Measurements from ENCODE around the gene ZNF446.
"Not testable (repeated sequence)": the region's sequence is repeated elsewhere in the genome, so short reads cannot be mapped to it uniquely, and the experiment has no call there.

Gene ZNF446

DNA sequence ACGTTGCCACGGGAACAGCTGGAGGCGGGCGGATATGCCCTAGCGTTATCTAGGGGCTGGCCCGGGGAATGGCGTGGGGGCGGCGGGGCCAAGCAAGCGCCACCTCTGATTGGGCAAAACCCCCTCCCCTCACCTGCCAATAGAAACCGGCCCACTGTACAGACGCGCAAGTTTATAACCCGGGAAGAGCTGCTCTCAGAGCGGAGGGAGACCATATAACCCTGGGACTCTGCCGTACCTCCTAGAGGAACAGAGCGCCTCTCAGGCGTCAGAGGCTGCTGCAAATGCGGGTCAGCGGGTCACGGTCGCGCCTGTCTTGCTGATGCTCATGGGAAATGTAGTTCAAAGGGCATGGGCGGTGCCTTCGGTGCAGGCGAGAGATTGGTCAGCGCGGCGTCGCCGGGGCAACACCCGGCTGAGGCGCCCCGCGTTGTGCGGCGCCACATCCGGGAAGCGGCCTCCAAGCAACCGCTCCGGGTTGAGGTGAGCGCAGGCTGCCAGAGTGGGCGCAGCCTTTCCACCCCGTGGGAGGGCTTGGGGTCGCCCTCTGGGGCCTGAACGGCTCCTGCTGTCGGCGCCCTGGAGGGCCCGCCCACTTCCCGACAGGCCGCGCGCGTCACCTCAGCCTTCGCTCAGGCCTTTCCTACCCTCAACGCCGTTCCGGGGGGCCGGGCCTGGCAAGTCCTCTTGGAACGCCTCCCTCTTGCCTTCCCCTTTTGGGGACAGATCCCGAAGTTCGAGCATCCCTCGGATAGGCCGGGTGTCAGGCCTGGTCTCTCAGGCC is at the start of gene ZNF446:
ZNF446 (plus strand) TSS at position 639 of the 784 bp plus-strand sequence. CDS start 867 bp downstream, outside the sequence.
- peak; percentile 97 for DNase-seq (ENCODE audit: low spot score)

DNA sequence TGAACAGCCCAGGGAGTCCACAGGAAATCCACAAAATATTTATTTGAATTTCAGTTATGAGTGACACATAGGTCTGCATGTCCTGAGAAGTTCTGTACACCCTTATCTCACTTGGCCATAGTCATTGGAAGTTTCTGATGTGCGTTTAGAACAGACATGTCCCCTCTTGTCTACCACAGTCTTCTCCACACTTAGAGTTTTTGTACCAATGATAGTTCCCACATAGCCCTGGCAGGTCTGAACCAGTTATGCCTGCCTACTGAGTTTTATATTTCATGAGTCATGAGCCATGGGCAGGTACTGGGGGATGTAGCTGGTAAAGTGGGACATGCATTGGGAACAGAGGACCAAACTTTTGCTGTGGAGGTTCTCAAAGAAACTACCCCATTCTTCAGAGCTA is 47.5 kb upstream of the ZNF446 start:
- DNase-seq (ENCODE audit: low spot score): no peak

- DNase-seq (ENCODE audit: low spot score): no peak
Observed at GRCh38 chr19:58429745-58430144, 46.4 kb upstream of the ZNF446 start.

GRCh38 chr19:58434217-58434616 is 41.9 kb upstream of the ZNF446 start:
- no peak for DNase-seq (ENCODE audit: low spot score)

DNA sequence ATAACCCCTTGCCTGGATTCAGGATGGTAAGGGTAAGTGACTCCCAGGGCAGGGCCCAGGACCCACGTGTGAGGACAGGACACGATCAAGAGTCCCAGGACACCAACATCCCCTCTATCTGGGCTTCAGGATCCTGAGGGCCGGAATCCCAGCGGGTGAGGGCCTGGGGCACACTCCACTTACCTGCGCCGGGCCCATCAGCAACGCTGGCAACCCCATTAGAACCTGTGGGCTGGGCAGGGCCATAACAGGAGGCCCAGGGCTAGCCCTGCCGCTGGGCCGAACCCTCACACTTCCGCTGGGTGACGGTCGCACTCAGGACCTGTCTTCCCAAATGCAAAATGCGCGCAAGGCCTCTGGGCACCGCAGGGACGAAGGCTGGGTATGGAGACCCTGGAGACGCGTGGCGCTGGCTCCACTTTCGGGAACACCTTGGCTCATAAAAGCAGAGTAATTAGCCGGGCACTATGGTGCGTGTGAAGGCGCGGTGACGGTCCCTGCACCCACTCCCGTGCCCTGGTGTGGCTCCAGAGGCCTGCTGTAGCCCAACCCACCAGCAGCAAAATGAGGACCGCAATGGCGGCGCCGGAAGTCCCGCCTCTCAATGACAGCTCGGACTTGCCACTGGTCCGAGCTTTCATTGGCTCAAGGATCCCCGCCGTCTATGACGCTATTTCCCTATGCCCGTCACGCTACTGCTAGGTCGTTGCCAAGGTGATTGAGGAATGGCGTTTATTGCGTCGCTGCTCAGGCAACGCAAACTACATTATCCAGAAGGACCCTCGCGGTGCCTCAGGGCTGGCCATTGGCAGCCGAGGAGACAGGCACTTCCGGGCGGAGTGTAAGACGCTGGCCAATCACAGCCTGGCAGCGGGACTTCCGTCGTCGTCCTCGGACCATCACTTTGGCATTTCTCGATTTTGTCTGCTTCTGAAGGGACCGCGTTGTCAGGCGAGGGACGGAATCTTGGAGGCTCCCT is 36.3 kb upstream of the ZNF446 start, which contains the start of gene ZNF132:
ZNF132 (minus strand) TSS at position 578 of the 979 bp plus-strand sequence; CDS start at position 246, 332 bp downstream.
- DNase-seq (ENCODE audit: low spot score): peak; percentile 100

DNA sequence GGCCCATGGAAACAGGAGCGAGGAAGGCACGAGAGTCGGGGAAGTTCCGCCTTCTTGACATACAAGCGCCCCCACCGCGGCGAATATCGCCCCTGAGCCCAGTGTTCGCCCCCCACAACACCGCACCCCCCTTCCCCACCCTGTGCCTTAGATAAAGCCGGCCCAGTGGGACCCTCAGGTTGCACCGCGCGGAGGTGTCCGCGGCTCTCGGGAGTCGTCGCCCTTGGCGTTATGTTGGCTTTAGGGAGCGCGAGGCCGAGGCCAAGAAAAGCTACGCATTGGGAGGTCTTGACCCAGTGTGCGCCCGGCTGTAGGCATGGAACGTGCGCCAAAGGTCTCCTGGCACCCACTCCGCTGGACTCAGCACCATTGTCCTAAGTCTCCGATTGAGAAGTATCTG is 35.6 kb upstream of the ZNF446 start:
- DNase-seq (ENCODE audit: low spot score): no peak

GRCh38 chr19:58442986-58443385 is 33.2 kb upstream of the ZNF446 start:
- not testable (repeated sequence) for DNase-seq (ENCODE audit: low spot score)

DNA sequence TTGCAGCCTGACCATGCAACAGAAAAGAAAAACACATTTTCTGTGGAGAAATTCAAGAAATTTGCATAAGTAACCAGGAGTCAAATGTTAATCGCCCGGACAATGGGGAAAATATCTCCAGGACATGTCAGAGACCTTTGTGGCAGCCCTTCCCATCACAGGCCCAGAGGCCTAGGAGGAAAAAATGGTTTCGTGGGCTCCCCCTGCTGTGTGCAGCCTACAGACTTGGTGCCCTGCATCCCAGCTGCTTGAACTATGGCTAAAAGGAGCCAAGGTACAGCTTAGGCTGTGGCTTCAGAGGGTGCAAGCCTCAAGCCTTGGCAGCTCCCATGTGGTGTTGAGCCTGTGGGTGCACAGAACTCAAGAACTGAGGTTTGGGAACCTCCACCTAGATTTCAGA is 27.3 kb upstream of the ZNF446 start:
- not testable (repeated sequence) for DNase-seq (ENCODE audit: low spot score)

GRCh38 chr19:58449980-58450379 is 26.2 kb upstream of the ZNF446 start:
- DNase-seq (ENCODE audit: low spot score): not testable (repeated sequence)

GRCh38 chr19:58450856-58451357 is 25.2 kb upstream of the ZNF446 start:
- no peak for DNase-seq (ENCODE audit: low spot score)

GRCh38 chr19:58451358-58452101 is 24.6 kb upstream of the ZNF446 start, which contains the start of gene ZNF324B:
Gene ZNF324B (plus strand): TSS chr19:58451622. CDS start chr19:58453702, 2,080 bp downstream.
- peak; percentile 97 for DNase-seq (ENCODE audit: low spot score)

DNA sequence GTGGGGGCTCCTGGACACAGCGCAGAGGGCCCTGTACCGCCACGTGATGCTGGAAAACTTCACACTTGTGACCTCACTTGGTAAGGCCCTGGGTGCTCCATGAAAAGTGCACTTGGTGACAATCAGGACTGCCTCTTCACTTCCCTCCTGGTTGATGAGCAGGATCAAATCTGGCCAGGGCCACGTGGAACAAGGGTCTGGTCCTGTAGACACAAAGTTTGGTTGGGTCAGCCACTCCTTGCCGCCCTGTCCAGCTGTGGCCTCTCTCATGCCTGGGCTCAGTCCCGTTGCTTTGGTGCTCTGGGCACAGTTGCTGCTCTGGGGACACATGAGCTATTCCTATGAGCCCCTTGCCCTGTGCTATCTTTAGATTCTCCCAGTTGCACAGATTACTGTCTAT is 22.4 kb upstream of the ZNF446 start:
- no peak for DNase-seq (ENCODE audit: low spot score)

DNA sequence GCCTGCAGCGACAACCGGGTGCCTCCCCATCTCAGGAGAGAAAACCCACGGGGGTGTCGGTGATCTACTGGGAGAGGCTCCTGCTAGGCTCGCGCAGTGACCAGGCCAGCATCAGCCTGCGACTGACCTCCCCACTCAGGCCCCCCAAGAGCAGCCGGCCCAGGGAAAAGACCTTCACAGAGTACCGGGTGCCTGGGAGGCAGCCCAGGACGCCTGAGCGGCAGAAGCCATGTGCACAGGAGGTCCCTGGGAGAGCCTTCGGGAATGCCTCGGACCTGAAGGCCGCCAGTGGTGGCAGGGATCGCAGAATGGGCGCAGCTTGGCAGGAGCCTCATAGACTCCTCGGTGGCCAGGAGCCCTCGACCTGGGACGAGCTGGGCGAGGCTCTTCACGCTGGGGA is 20.8 kb upstream of the ZNF446 start:
- no peak for DNase-seq (ENCODE audit: low spot score)

DNA sequence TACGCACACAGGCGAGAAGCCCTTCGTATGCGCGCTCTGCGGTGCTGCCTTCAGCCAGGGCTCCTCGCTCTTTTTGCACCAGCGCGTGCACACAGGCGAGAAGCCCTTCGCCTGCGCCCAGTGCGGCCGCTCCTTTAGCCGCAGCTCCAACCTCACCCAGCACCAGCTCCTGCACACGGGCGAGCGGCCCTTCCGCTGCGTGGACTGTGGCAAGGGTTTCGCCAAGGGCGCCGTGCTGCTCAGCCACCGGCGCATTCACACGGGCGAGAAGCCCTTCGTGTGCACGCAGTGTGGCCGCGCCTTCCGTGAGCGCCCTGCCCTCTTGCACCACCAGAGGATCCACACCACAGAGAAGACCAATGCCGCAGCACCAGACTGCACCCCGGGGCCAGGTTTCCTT is 20.0 kb upstream of the ZNF446 start:
- no peak for DNase-seq (ENCODE audit: low spot score)

GRCh38 chr19:58460039-58460438 is 16.1 kb upstream of the ZNF446 start:
- DNase-seq (ENCODE audit: low spot score): no peak

DNA sequence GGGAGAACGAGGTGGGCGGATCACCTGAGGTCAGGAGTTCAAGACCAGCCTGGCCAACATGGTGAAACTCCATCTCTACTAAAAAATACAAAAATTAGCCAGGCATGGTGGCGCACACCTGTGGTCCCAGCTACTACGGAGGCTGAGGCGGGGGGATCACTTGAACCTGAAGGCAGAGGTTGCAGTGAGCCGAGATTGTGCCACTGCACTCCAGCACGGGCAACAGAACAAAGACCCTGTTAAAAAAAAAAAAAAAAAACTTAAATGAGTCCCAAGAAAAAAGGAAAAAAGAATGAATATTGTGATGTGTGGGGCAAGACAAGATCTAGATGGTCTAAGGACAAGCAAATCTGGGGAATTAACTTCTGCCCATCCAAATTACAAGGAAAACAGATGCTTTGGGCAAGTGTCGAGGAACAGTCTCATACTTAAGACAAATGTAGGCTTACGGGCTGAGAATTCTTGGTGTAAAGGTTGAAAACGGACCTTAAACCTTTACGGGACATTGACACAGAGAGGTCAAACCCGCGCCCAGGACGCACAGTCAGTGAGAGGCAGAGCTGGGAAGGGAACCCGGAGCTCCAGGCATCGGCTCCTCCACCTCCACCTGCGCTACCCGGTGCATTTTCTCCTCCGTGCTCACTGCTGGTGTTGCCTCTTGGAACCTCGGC is 9.9 kb upstream of the ZNF446 start:
- DNase-seq (ENCODE audit: low spot score): no peak

GRCh38 chr19:58466760-58467589 is 9.2 kb upstream of the ZNF446 start, which contains the start of gene ZNF324:
Gene ZNF324 (plus strand): TSS chr19:58467080. CDS start chr19:58469186, 2,106 bp downstream.
- peak; percentile 97 for DNase-seq (ENCODE audit: low spot score)

- DNase-seq (ENCODE audit: low spot score): no peak
Observed at GRCh38 chr19:58468216-58468839, 7.8 kb upstream of the ZNF446 start.

- no peak for DNase-seq (ENCODE audit: low spot score)
Observed at GRCh38 chr19:58469241-58470013, 6.7 kb upstream of the ZNF446 start.

Measured in putamen (tissue), 1 donor.